ENCODE data around the gene ADIPOR2. TPM values are rescaled to one million over a fixed set of nuclear protein-coding genes. Genes with fewer than 3 reads are reported as not detected.

ADIPOR2 gene
- total and polyA plus RNA-seq, 7 donors = 25.2 to 65.9 (median 29.6) TPM

DNA sequence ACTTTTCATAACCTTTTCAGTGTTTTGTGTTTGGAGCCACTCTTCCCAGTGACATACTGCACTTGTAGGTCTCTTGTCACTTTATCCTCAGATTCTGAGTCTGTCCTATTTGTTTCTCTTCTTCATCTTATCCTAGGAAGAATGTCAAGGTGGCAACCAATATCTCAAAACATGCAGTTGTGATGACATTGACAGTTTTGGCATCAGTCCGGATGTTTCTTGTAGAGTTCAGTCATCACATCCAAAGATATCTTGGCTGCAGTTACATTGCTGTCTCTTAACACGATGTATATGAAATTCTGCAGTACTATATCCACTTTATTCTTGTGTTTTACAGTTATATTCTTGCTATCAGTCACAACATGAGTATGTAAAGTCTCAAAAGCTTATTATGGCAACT, 6.4 kb downstream of the ADIPOR2 start:
- Histone ChIP-seq H3K4me3 (no peak overlapping the region), H3K9me3 (no peaks in the 10 kb centered on the region), H3K27me3 (no peaks in the 10 kb centered on the region), H3K27ac (no peak overlapping the region), H3K36me3 (no peaks in the 10 kb centered on the region), H3K4me1 (peaks cover 0 to 45% (median 39%) of the 10 kb centered on the region in 4 donors)
- DNase-seq = no peak
- 74 to 79% methylated on average over 2 of the region's 2 CpGs for WGBS, 2 donors
- intact Hi-C loops (cut with DNase I) = no loop called here
- TF ChIP-seq POLR2A (IDR thresholded peaks at IDR 0.05) (no peak), POLR2AphosphoS5 (IDR thresholded peaks at IDR 0.05) (no peak), EP300 (IDR thresholded peaks at IDR 0.05) (no peak)
- TF ChIP-seq, protein P1, sequence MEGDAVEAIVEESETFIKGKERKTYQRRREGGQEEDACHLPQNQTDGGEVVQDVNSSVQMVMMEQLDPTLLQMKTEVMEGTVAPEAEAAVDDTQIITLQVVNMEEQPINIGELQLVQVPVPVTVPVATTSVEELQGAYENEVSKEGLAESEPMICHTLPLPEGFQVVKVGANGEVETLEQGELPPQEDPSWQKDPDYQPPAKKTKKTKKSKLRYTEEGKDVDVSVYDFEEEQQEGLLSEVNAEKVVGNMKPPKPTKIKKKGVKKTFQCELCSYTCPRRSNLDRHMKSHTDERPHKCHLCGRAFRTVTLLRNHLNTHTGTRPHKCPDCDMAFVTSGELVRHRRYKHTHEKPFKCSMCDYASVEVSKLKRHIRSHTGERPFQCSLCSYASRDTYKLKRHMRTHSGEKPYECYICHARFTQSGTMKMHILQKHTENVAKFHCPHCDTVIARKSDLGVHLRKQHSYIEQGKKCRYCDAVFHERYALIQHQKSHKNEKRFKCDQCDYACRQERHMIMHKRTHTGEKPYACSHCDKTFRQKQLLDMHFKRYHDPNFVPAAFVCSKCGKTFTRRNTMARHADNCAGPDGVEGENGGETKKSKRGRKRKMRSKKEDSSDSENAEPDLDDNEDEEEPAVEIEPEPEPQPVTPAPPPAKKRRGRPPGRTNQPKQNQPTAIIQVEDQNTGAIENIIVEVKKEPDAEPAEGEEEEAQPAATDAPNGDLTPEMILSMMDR (IDR thresholded peaks at IDR 0.05) = no peak

DNA sequence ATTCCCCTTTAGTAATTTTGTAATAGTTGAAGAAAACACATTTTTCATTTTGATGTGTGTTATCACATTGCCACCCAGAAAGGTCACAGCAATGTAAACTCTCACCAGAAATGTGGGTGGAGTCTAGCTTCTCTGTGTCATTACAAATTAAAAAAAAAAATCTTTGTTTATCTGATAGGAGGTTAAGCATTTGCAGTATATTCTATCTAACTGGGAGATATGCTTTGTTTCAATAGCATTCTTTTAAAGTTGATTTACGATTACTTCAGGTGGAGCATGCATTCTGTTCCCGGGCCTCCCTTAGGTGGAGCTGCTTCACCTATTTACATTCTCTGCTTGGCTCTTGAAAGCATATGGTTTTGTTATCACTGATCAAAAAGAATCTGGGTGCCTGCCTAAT, 7.8 kb downstream of the ADIPOR2 start:
- TF ChIP-seq POLR2A (IDR thresholded peaks at IDR 0.05) (no peak), POLR2AphosphoS5 (IDR thresholded peaks at IDR 0.05) (no peak), EP300 (IDR thresholded peaks at IDR 0.05) (no peak)
- TF ChIP-seq, protein P1 (IDR thresholded peaks at IDR 0.05) = no peak
- Histone ChIP-seq H3K4me1 (peaks cover 0 to 36% (median 30%) of the 10 kb centered on the region in 4 donors), H3K27ac (no peak overlapping the region), H3K27me3 (no peaks in the 10 kb centered on the region), H3K4me3 (no peak overlapping the region), H3K36me3 (no peaks in the 10 kb centered on the region), H3K9me3 (no peaks in the 10 kb centered on the region)
- no peak for DNase-seq
- WGBS, 2 donors = 23 to 59% methylated on average over 2 of the region's 2 CpGs
- intact Hi-C loops (cut with DNase I) = no loop called here

DNA sequence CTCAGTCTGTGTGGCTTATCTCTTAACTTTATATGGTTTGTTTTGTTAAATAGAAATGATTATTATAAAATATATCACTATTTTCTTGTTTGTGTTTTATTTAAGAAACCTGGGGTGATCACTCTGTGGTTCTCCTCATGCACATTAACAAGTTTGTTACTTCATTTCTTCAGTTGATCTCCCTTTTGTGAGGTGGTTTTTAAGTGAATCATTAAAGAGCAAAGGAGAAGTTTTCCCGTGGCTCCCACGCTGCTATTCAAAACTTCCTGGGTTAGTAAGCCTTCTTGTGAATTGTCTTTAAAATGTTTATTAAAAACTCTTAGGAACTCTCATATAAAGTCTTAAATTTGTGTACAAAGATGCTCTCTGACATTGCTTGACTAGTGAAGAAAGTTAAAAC, 11.8 kb downstream of the ADIPOR2 start:
- Histone ChIP-seq H3K27me3 (no peaks in the 10 kb centered on the region), H3K27ac (no peak overlapping the region), H3K36me3 (no peaks in the 10 kb centered on the region), H3K4me3 (no peak overlapping the region), H3K4me1 (peaks cover 0 to 36% (median 29%) of the 10 kb centered on the region in 4 donors), H3K9me3 (no peaks in the 10 kb centered on the region)
- no peak for DNase-seq
- WGBS, 2 donors = 44 to 58% methylated on average over 2 of the region's 2 CpGs
- no peak for TF ChIP-seq EP300 (IDR thresholded peaks at IDR 0.05)
- intact Hi-C loops (cut with DNase I) = no loop called here

DNA sequence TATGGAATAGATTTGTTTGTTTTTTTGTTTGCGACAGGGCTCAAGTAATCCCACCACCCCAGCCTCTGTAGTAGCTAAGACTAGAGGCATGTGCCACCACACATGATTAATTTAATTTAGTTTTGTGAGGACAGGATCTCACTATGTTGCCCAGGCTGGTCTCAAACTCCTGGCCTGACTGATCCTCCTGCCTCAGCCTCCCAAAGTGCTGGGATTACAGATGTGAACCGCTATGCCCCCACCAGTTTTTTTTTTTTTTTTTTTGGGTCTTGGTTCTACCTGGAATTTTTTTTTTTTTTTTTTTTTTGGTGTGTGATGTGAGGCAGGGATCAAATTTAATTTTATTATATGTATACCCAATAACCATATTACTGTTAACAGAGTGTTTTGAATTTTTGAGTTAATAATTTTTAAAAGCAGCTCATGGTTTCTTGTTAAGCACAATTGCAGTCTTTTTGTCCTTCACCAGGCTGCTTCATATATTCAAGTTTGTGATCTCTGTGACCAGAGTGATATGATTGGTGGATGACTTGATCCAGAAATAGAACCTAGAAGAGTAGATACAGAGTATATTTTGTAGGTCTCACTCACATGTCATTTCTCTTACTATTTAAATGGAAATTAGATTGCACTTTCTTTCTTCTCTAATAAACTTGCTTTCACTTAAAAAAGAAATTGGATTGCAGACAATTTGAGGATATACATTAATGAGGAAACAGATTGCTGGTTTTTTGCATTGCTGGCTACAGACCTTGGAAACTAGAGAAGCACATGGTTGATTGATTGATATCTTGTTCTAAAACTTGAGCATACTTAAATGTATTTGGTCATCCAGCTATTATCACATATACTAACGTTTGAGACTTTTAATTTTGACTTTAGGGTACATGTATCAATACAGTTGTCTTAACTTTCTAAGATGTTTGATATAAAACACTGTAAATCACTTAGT, 13.2 kb downstream of the ADIPOR2 start:
- TF ChIP-seq, protein P1 (IDR thresholded peaks at IDR 0.05) = no peak
- TF ChIP-seq POLR2A (IDR thresholded peaks at IDR 0.05) = no peak
- no peak for TF ChIP-seq EP300 (IDR thresholded peaks at IDR 0.05)
- no peak for TF ChIP-seq POLR2AphosphoS5 (IDR thresholded peaks at IDR 0.05)
- intact Hi-C loops (cut with DNase I) = no loop called here
- Histone ChIP-seq H3K27me3 (no peaks in the 10 kb centered on the region), H3K4me3 (no peak overlapping the region), H3K36me3 (no peaks in the 10 kb centered on the region), H3K4me1 (peaks cover 0 to 23% (median 16%) of the 10 kb centered on the region in 4 donors), H3K27ac (no peak overlapping the region), H3K9me3 (no peaks in the 10 kb centered on the region)
- DNase-seq = no peak
- WGBS, 2 donors = 76 to 84% methylated on average over 3 of the region's 3 CpGs

DNA sequence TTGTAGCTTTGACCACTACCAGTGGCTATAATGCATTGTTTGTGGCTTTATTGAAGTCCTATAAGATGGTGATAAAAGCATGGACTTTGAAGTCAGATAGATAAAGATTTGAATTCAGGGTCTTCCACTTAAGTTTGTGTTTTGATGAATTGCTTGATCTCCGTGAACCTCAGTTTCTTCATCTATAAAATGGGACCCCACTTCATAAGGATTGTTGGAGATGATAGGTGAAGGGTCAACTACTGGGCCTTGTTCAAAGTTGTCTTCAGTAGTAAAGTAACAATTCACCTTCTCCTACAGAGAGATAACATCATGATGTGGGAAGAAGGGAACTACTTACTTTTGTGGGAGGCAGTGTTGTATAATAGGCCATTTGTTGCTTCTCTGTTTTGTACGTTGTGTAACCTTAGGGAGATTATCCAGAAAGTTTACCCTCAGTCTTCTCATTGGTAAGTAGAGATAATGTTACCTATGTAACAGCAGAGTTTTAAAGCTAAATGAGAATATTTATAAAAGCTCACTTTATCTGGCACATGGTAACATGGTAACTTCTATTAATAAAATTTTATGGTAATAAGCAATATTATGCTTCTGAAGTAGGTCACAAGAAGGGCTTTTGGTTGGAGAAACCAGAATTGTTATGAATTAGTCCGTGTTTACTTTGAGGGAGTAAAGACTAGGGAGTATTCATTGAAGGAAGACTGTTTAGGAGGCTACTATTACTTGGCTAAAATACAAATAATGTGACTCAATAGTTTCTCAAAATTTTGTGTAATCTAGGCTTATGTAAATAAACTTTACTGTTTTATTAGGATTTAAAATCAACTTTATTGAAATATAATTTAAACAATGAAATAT, 15.1 kb downstream of the ADIPOR2 start:
- intact Hi-C loops (cut with DNase I) = no loop called here
- TF ChIP-seq, protein P1 (IDR thresholded peaks at IDR 0.05) = no peak
- TF ChIP-seq POLR2AphosphoS5 (IDR thresholded peaks at IDR 0.05) (no peak), EP300 (IDR thresholded peaks at IDR 0.05) (no peak), POLR2A (IDR thresholded peaks at IDR 0.05) (no peak)
- DNase-seq = no peak
- Histone ChIP-seq H3K4me3 (no peak overlapping the region), H3K27ac (no peak overlapping the region), H3K4me1 (peaks cover 0 to 23% (median 14%) of the 10 kb centered on the region in 4 donors), H3K27me3 (no peaks in the 10 kb centered on the region), H3K9me3 (no peaks in the 10 kb centered on the region), H3K36me3 (no peaks in the 10 kb centered on the region)
- WGBS, 2 donors = 78 to 82% methylated on average over 3 of the region's 3 CpGs

Data from sigmoid colon (tissue), 7 donors.